Astrocyte (in vitro differentiated cells and primary cell): ENCODE measurements around the gene TMEM151A. TPM values are rescaled to one million over a fixed set of nuclear protein-coding genes. Genes with fewer than 3 reads are reported as not detected.

ENCODE experiments used
- DNase-seq: peaks from one replicate; pipeline ENCODE4 v3.0.0-alpha.2; 2010; ENCODE audit warnings: low read depth
- FAIRE-seq: peaks from 2 replicates; lab custom pipeline; 2011; peaks lifted over from hg19 to GRCh38; lab: Jason Lieb, UNC
- H2AFZ ChIP-seq: 2 replicates; pipeline ENCODE4 v1.6.0; 2012; ENCODE audit warnings: low read depth, low read length, inconsistent platforms
- H3K27ac ChIP-seq: 2 replicates; pipeline ENCODE4 v1.5.1; 2011; ENCODE audit warnings: low read depth, low read length, inconsistent platforms
- H3K27me3 ChIP-seq: 2 replicates; pipeline ENCODE4 v1.6.0; 2011; ENCODE audit warnings: low read length, inconsistent platforms; ENCODE audit not compliant: insufficient read depth
- H3K36me3 ChIP-seq: 2 replicates; pipeline ENCODE4 v1.5.1; 2011; ENCODE audit warnings: low read length, inconsistent platforms; ENCODE audit not compliant: insufficient read depth
- H3K4me1 ChIP-seq: 2 replicates; pipeline ENCODE4 v1.5.1; 2011; ENCODE audit warnings: low read length, inconsistent platforms; ENCODE audit not compliant: insufficient read depth
- H3K4me2 ChIP-seq: 2 replicates; pipeline ENCODE4 v1.6.0; 2012; ENCODE audit warnings: low read length, inconsistent platforms
- H3K4me3 ChIP-seq: 2 replicates; pipeline ENCODE4 v1.5.1; 2011; ENCODE audit warnings: low read depth, mild to moderate bottlenecking, low read length, inconsistent platforms; ENCODE audit not compliant: insufficient read depth
- H3K79me2 ChIP-seq: 2 replicates; pipeline ENCODE4 v1.6.0; 2012; ENCODE audit warnings: mild to moderate bottlenecking, low read length, inconsistent platforms; ENCODE audit not compliant: insufficient read depth
- H3K9ac ChIP-seq: 2 replicates; pipeline ENCODE4 v1.6.0; 2012; ENCODE audit warnings: mild to moderate bottlenecking, low read length, inconsistent platforms
- H3K9me3 ChIP-seq: 2 replicates; pipeline ENCODE4 v1.5.1; 2012; ENCODE audit warnings: low read depth, mild to moderate bottlenecking, low read length, inconsistent platforms; ENCODE audit not compliant: insufficient read depth
- H4K20me1 ChIP-seq: 2 replicates; pipeline ENCODE4 v1.6.0; 2012; ENCODE audit warnings: low read length, inconsistent platforms; ENCODE audit not compliant: insufficient read depth
- H3K27ac Mint-ChIP-seq: one replicate; pipeline ENCODE4 v1.8.0; 2021; ENCODE audit warnings: mild to moderate bottlenecking, mixed read lengths; ENCODE audit not compliant: unreplicated experiment
- H3K27me3 Mint-ChIP-seq: one replicate; pipeline ENCODE4 v1.8.0; 2021; ENCODE audit warnings: low read depth, mixed read lengths; ENCODE audit not compliant: unreplicated experiment
- H3K36me3 Mint-ChIP-seq: one replicate; pipeline ENCODE4 v1.8.0; 2021; ENCODE audit warnings: low read depth, mixed read lengths; ENCODE audit not compliant: unreplicated experiment
- H3K4me1 Mint-ChIP-seq: one replicate; pipeline ENCODE4 v1.8.0; 2021; ENCODE audit warnings: low read depth, mixed read lengths; ENCODE audit not compliant: unreplicated experiment
- H3K4me3 Mint-ChIP-seq: one replicate; pipeline ENCODE4 v1.8.0; 2021; ENCODE audit warnings: mild to moderate bottlenecking, moderate library complexity, mixed read lengths; ENCODE audit not compliant: unreplicated experiment
- H3K9me3 Mint-ChIP-seq: one replicate; pipeline ENCODE4 v1.8.0; 2021; ENCODE audit warnings: mild to moderate bottlenecking, mixed read lengths; ENCODE audit not compliant: unreplicated experiment
- EZH2 ChIP-seq: IDR thresholded peaks from 2 replicates; pipeline ENCODE4 v1.6.1; 2012; ENCODE audit warnings: mild to moderate bottlenecking, low read length, inconsistent platforms; ENCODE audit not compliant: insufficient read depth
- total RNA-seq: library from RNA; stranded (reverse); gene quantifications from 2 replicates; pipeline ENCODE4 v1.2.1, GENCODE V29; 2021
- TF ChIP-seq, protein P1 (sequence below): IDR thresholded peaks from 2 replicates; pipeline ENCODE4 v1.5.1; 2011; ENCODE audit warnings: low read depth, mild to moderate bottlenecking, inconsistent platforms, low read length, moderate library complexity; ENCODE audit not compliant: insufficient read depth

The TMEM151A gene
- total RNA-seq, 1 donor from 2014 or later, result 2.0 TPM

DNA sequence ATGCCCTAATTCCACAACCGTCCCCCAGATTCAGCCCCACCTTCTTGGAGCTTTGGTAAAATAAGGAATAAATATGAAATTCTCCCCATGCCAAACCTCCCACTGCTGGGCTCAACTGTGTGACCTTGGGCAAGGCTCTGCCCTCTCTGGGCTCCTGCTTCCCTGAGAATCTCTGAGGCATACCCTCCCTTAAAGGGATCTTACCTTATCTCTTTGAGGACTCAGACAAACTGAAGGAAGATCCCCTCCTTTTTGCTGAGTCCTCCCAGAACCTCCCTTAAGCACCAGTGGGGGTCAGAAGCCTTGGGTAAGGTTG is 22.4 kb downstream of the TMEM151A start:
- H3K4me1 Mint-ChIP-seq, result peaks cover 33% of the 10 kb centered on the region
- H2AFZ ChIP-seq, result no peak overlapping the region
- FAIRE-seq (no peak), DNase-seq (no peak)
- H3K27me3 ChIP-seq, result no peaks in the 10 kb centered on the region
- H3K4me3 ChIP-seq, result peak overlapping the region; percentile 48
- H3K36me3 Mint-ChIP-seq, result peaks cover 6% of the 10 kb centered on the region
- no peaks in the 10 kb centered on the region for H3K9me3 ChIP-seq
- peaks cover 7% of the 10 kb centered on the region for H3K9me3 Mint-ChIP-seq
- peaks cover 53% of the 10 kb centered on the region for H3K4me1 ChIP-seq
- H4K20me1 ChIP-seq, result peaks cover 15% of the 10 kb centered on the region
- peaks cover 2% of the 10 kb centered on the region for H3K27me3 Mint-ChIP-seq
- peak overlapping the region; percentile 90 for H3K27ac ChIP-seq
- peak overlapping the region; percentile 71 for H3K27ac Mint-ChIP-seq
- H3K4me2 ChIP-seq, result peak overlapping the region; percentile 81
- peak overlapping the region; percentile 74 for H3K4me3 Mint-ChIP-seq
- no peaks in the 10 kb centered on the region for H3K36me3 ChIP-seq
- H3K9ac ChIP-seq, result peak overlapping the region; percentile 80
- H3K79me2 ChIP-seq, result peaks cover 32% of the 10 kb centered on the region
- TF ChIP-seq, protein P1, sequence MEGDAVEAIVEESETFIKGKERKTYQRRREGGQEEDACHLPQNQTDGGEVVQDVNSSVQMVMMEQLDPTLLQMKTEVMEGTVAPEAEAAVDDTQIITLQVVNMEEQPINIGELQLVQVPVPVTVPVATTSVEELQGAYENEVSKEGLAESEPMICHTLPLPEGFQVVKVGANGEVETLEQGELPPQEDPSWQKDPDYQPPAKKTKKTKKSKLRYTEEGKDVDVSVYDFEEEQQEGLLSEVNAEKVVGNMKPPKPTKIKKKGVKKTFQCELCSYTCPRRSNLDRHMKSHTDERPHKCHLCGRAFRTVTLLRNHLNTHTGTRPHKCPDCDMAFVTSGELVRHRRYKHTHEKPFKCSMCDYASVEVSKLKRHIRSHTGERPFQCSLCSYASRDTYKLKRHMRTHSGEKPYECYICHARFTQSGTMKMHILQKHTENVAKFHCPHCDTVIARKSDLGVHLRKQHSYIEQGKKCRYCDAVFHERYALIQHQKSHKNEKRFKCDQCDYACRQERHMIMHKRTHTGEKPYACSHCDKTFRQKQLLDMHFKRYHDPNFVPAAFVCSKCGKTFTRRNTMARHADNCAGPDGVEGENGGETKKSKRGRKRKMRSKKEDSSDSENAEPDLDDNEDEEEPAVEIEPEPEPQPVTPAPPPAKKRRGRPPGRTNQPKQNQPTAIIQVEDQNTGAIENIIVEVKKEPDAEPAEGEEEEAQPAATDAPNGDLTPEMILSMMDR, result no peak
- no peak for TF ChIP-seq EZH2

DNA sequence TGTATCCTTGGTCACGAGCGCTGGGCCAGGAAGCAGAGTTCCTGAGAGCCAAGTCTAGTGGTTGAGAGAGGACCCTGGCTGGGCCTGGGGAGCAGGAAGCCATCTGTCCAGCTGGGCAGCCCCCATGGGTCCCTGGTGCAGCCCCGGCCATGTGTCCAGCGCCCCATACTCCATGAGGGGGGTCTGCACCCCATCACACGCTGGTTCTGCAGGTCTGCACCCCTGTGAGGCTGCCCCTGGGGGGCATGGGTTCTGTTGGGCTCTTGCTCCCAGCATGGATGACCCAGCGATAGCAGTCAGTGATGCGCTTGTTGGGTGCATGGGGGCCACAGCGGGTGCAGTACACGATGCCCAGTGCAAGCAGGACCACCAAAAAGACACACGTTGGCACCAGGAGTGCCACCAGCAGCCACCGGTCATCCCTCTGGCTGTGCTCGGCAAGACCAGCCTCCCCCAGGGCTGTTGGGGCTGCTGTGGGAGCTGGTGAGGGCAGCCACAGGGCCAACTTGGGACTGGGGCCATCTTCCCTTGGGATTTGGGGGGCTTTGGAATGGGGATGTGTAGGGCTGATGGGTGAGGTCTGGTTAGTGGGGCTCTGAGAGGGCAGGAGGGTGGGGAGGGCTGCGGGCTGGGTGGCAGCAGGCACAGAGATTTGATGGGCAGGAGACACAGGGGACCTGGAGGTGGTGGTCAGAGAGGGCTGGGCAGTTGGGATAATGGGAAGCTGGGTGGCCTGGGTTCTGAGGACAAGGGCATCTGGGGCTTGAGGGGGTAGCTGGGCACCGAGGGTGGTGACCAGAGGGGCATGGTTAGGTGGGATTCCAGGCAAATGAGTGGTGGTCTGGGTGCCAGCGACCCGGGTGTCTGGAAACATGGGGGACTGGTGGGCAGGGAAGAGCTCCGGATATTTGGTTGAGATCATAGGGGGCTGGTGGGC is 23.1 kb downstream of the TMEM151A start:
- H3K27ac Mint-ChIP-seq, result no peak overlapping the region
- Histone ChIP-seq H3K27me3 (no peaks in the 10 kb centered on the region), H3K4me1 (peaks cover 53% of the 10 kb centered on the region), H3K9ac (peak overlapping the region; percentile 80), H3K27ac (peak overlapping the region; percentile 90), H3K36me3 (no peaks in the 10 kb centered on the region), H2AFZ (no peak overlapping the region), H4K20me1 (peaks cover 15% of the 10 kb centered on the region), H3K9me3 (no peaks in the 10 kb centered on the region), H3K4me3 (peak overlapping the region; percentile 48), H3K4me2 (peak overlapping the region; percentile 81), H3K79me2 (peaks cover 32% of the 10 kb centered on the region)
- FAIRE-seq, result no peak
- peaks cover 6% of the 10 kb centered on the region for H3K36me3 Mint-ChIP-seq
- H3K4me3 Mint-ChIP-seq, result no peak overlapping the region
- H3K27me3 Mint-ChIP-seq, result peaks cover 2% of the 10 kb centered on the region
- no peak for DNase-seq
- peaks cover 9% of the 10 kb centered on the region for H3K9me3 Mint-ChIP-seq
- peaks cover 34% of the 10 kb centered on the region for H3K4me1 Mint-ChIP-seq
- TF ChIP-seq, protein P1, result no peak
- no peak for TF ChIP-seq EZH2

DNA sequence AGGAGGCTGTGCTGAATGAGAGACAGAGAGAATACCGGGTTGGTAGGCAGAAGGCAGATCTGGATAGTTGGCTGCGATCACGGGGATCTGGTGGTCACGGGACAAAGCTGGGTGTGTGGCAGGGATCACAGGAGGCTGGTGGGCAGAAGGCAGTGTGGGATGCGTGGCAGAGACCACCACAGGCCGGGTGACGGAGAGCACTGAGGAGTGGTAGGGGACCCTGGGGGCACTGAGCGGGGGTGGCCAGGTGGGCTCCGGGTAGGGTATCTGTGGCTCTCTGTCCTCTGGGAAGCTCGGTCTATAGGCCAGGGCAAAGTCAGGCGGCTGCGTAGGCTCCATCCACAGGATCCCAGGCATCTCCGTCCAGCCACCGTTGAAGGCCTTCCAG is 23.8 kb downstream of the TMEM151A start:
- Histone ChIP-seq H3K27ac (no peak overlapping the region), H4K20me1 (peaks cover 15% of the 10 kb centered on the region), H3K4me3 (peak overlapping the region; percentile 48), H3K9ac (peak overlapping the region; percentile 80), H3K36me3 (no peaks in the 10 kb centered on the region), H3K4me2 (peak overlapping the region; percentile 81), H3K9me3 (no peaks in the 10 kb centered on the region), H3K4me1 (peaks cover 53% of the 10 kb centered on the region), H3K27me3 (no peaks in the 10 kb centered on the region), H3K79me2 (peaks cover 32% of the 10 kb centered on the region), H2AFZ (no peak overlapping the region)
- H3K4me3 Mint-ChIP-seq, result no peak overlapping the region
- no peak overlapping the region for H3K27ac Mint-ChIP-seq
- H3K27me3 Mint-ChIP-seq, result peaks cover 2% of the 10 kb centered on the region
- H3K4me1 Mint-ChIP-seq, result peaks cover 34% of the 10 kb centered on the region
- H3K36me3 Mint-ChIP-seq, result peaks cover 8% of the 10 kb centered on the region
- no peak for FAIRE-seq
- TF ChIP-seq EZH2, result no peak
- TF ChIP-seq, protein P1, result no peak
- peaks cover 14% of the 10 kb centered on the region for H3K9me3 Mint-ChIP-seq
- DNase-seq, result no peak
